Loucy (cell line): Measurements from ENCODE around the gene INSC.

Experiments
- EZH2phosphoT487 ChIP-seq: fragments of 200-600 bp; IDR thresholded peaks from 2 replicates; pipeline ENCODE4 v1.6.1; 2018; ENCODE audit warnings: antibody characterized with exemption, mild to moderate bottlenecking, moderate library complexity, borderline replicate concordance
- TF ChIP-seq, protein P1 (sequence below): fragments of 200-600 bp; sonication (generic); conservative IDR thresholded peaks from 2 replicates; pipeline ENCODE4 v1.5.1; 2014; ENCODE audit warnings: mild to moderate bottlenecking, antibody characterized with exemption, low read length

DNA sequence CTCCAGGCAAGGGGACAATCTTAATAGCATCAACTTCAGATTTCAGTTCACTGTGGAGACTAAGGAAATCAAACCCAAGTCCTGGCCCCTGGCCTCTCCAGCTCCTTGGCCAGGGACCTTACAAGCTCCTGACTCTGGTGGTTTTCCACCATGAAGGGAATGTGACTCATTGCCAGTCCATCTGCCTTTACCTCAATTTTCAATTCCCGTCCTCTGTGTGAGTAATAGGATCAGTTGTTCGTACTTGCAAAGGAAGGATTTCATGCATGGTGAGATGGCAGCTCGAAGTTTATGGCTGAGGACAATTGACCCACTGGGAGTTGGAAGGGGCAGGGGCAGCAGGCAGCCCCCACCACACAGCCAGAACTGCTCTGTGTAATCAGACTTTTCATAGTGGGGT, 42.5 kb downstream of the INSC start:
- TF ChIP-seq, protein P1, sequence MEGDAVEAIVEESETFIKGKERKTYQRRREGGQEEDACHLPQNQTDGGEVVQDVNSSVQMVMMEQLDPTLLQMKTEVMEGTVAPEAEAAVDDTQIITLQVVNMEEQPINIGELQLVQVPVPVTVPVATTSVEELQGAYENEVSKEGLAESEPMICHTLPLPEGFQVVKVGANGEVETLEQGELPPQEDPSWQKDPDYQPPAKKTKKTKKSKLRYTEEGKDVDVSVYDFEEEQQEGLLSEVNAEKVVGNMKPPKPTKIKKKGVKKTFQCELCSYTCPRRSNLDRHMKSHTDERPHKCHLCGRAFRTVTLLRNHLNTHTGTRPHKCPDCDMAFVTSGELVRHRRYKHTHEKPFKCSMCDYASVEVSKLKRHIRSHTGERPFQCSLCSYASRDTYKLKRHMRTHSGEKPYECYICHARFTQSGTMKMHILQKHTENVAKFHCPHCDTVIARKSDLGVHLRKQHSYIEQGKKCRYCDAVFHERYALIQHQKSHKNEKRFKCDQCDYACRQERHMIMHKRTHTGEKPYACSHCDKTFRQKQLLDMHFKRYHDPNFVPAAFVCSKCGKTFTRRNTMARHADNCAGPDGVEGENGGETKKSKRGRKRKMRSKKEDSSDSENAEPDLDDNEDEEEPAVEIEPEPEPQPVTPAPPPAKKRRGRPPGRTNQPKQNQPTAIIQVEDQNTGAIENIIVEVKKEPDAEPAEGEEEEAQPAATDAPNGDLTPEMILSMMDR, result no peak
- no peak for TF ChIP-seq EZH2phosphoT487
